Daoy (cell line): ENCODE measurements around the gene ZNF428. TPM values are rescaled to one million over a fixed set of nuclear protein-coding genes. Genes with fewer than 3 reads are reported as not detected.

Experiments
- DNase-seq: peaks from one replicate; pipeline ENCODE4 v3.0.0-alpha.2; 2015; ENCODE audit warnings: low read depth
- total RNA-seq: library from RNA; depleted of rRNA; stranded (reverse); fragments of >200 nt; shearing (Covaris generic); gene quantifications from 2 replicates; pipeline ENCODE4 v1.2.3, GENCODE V29; 2014; rRNA removed

The ZNF428 gene
- total RNA-seq, 1 experiment from 2014 or later = 40.5 TPM

- no peak for DNase-seq
Observed at GRCh38 chr19:43562226-43562697, 57.2 kb downstream of the ZNF428 start.

- no peak for DNase-seq
Observed at GRCh38 chr19:43561139-43561970, 58.1 kb downstream of the ZNF428 start.

- peak; percentile 63 for DNase-seq
Observed at GRCh38 chr19:43560687-43561086, 58.7 kb downstream of the ZNF428 start.

Other genes starting within 250 kb of the ZNF428 start
- not detected in 2 replicates for gene TEX101, start 204.7 kb downstream of the ZNF428 start, total RNA-seq
- gene LYPD3, start 154.0 kb downstream of the ZNF428 start, total RNA-seq = 0.74 TPM in 1 of 2 replicates, not detected in the other
- 7.8 and 17.6 TPM in 2 replicates for gene PHLDB3, start 114.9 kb downstream of the ZNF428 start, total RNA-seq
- gene ETHE1, start 92.4 kb downstream of the ZNF428 start, total RNA-seq = 17.9 and 29.7 TPM in 2 replicates
- not detected in 2 replicates for gene ZNF575, start 86.4 kb downstream of the ZNF428 start, total RNA-seq
- gene XRCC1, start 44.1 kb downstream of the ZNF428 start, total RNA-seq = 40.1 and 42.7 TPM in 2 replicates
- gene PINLYP, start 43.8 kb downstream of the ZNF428 start, total RNA-seq = 0.11 and 0.12 TPM in 2 replicates
- gene IRGQ, start 23.5 kb downstream of the ZNF428 start, total RNA-seq = 15.8 and 20.4 TPM in 2 replicates
- gene ZNF576, start 23.0 kb downstream of the ZNF428 start, total RNA-seq = 13.8 and 16.0 TPM in 2 replicates
- not detected in 2 replicates for gene SRRM5, start 7.5 kb downstream of the ZNF428 start, total RNA-seq
- gene CADM4, start 20.2 kb upstream of the ZNF428 start, total RNA-seq = 4.8 and 9.9 TPM in 2 replicates
- 159 and 206 TPM in 2 replicates for gene PLAUR, start 50.5 kb upstream of the ZNF428 start, total RNA-seq
- not detected in 2 replicates for gene IRGC, start 96.4 kb upstream of the ZNF428 start, total RNA-seq
- gene SMG9, start 135.3 kb upstream of the ZNF428 start, total RNA-seq = 14.1 and 20.3 TPM in 2 replicates
- gene KCNN4, start 161.3 kb upstream of the ZNF428 start, total RNA-seq = 6.0 and 9.8 TPM in 2 replicates
- gene LYPD5, start 182.8 kb upstream of the ZNF428 start, total RNA-seq = 0.89 and 2.9 TPM in 2 replicates
- gene ZNF283, start 207.7 kb upstream of the ZNF428 start, total RNA-seq = 5.8 and 17.6 TPM in 2 replicates